ENCODE measurements around the gene SH3RF3.

GRCh38 chr2:109125593-109126500, 3.2 kb upstream of the SH3RF3 start:
- no peak for TF ChIP-seq BCL11A (IDR thresholded peaks at IDR 0.05; ENCODE audit: low read depth, low read length)
- no peak for TF ChIP-seq MTA2 (IDR thresholded peaks at IDR 0.05; ENCODE audit: low read depth)
- TF ChIP-seq EZH2 (IDR thresholded peaks at IDR 0.05; ENCODE audit: borderline replicate concordance, control insufficient read depth, low read depth, low read length): no peak
- no peak for TF ChIP-seq POLR2AphosphoS5 (IDR thresholded peaks at IDR 0.05; ENCODE audit: low read length)
- no peak for TF ChIP-seq CTCF (IDR thresholded peaks at IDR 0.05 in 2 of 3, conservative IDR thresholded peaks at IDR 0.05 in 1 of 3; ENCODE audit: control insufficient read depth in 2 of 3, extremely low read depth in 1 of 3, insufficient read depth in 1 of 3, low read depth in 3 of 3, low read length in 3 of 3)
- no peak for TF ChIP-seq POLR2A (IDR thresholded peaks at IDR 0.05; ENCODE audit: low read depth, low read length)
- TF ChIP-seq RAD21 (IDR thresholded peaks at IDR 0.05; ENCODE audit: insufficient read depth, low read depth, low read length): no peak
- TF ChIP-seq TBL1XR1 (IDR thresholded peaks at IDR 0.05; ENCODE audit: low read depth, low read length): no peak

All from GM12878 (cell line).